C4-2B (cell line): ENCODE results near the gene BCORL1.

Source experiments
- H3K27ac ChIP-seq: fragments of 450-650 bp; 2 replicates; pipeline ENCODE4 v1.5.1; 2017
- ZFX ChIP-seq: fragments of 450-650 bp; IDR thresholded peaks from 2 replicates; pipeline ENCODE4 v1.6.1; 2017
- TF ChIP-seq, protein P1 (sequence below): fragments of 450-650 bp; conservative IDR thresholded peaks from 2 replicates; pipeline ENCODE4 v1.5.1; 2017; ENCODE audit warnings: mild to moderate bottlenecking

The BCORL1 gene

DNA sequence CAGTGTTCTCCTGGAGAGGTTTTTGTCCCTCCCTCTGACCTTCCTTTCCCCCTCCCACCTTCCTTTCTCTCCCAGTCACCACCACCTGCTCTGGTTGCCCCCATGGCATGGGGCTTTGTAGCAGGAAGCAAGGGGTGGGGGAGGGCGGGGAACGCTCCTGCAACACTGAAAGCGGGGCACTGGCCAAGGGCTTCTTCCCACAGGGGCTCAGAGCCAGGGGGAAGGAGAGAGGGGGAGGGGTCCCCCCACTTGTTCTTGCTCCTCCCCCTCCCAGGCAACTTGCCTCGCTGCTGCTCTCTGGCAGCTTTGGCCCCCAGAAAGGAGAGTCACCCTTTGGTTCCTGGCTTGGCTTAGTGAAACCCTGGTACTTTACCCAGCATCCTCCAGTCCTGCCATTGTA is 48.4 kb downstream of the BCORL1 start:
- no peak overlapping the region for H3K27ac ChIP-seq
- TF ChIP-seq, protein P1, sequence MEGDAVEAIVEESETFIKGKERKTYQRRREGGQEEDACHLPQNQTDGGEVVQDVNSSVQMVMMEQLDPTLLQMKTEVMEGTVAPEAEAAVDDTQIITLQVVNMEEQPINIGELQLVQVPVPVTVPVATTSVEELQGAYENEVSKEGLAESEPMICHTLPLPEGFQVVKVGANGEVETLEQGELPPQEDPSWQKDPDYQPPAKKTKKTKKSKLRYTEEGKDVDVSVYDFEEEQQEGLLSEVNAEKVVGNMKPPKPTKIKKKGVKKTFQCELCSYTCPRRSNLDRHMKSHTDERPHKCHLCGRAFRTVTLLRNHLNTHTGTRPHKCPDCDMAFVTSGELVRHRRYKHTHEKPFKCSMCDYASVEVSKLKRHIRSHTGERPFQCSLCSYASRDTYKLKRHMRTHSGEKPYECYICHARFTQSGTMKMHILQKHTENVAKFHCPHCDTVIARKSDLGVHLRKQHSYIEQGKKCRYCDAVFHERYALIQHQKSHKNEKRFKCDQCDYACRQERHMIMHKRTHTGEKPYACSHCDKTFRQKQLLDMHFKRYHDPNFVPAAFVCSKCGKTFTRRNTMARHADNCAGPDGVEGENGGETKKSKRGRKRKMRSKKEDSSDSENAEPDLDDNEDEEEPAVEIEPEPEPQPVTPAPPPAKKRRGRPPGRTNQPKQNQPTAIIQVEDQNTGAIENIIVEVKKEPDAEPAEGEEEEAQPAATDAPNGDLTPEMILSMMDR = no peak
- no peak for TF ChIP-seq ZFX

DNA sequence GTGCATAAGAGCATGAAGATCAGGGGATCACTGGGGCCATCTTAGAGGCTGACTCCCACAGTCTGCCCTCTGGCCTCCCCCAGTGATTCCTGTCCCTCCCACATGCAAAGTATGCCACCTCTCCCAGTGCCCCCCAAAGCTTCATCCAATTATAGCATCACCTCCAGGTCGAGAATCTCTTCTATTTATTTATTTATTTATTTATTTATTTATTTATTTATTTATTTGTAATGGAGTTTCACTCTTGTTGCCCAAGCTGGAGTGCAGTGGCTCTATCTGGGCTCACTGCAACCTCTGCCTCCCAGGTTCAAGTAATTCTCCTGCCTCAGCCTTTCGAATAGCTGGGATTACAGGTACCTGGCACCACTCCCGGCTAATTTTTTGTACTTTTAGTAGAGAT is 50.1 kb downstream of the BCORL1 start:
- H3K27ac ChIP-seq = no peak overlapping the region
- TF ChIP-seq, protein P1 = no peak
- TF ChIP-seq ZFX = no peak

DNA sequence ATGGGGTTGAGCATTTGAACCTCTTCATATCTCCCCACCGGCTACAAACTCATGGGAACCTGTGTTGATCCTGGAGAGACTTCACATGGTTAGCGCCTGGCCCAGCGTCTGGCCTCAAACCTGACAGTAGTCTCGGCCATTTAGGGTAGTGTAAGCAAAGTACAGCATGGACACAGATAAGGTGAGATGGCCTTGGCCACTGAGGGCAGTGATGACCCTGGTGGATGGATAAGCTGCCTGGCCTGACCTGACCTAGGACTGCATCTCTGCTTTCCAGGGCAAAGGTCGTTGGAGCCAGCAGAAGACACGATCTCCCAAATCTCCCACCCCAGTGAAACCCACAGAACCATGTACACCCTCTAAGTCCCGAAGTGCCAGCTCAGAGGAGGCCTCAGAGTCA is 51.7 kb downstream of the BCORL1 start:
- TF ChIP-seq, protein P1 = no peak
- TF ChIP-seq ZFX = no peak
- no peak overlapping the region for H3K27ac ChIP-seq

DNA sequence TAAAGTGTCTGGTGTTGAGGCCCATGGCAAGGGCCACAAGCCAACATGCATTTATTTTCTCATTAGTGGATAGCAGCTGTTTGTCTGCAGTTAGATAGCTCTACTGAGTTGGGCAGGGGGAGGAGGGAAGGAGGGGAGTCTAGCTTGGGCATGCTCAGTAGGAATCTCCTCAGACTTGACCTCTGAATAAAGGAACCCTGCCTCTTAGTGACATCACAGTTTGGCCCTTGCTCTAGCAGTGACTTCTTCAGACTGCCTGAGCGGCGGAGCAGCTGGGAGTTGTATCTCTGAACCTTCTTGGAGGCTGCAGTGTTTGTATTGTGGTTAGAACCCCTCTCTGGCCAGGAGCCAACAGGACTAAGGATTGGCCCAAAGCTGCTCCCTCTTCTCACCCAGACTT is 57.4 kb downstream of the BCORL1 start:
- H3K27ac ChIP-seq = no peak overlapping the region
- no peak for TF ChIP-seq ZFX
- TF ChIP-seq, protein P1 = no peak

DNA sequence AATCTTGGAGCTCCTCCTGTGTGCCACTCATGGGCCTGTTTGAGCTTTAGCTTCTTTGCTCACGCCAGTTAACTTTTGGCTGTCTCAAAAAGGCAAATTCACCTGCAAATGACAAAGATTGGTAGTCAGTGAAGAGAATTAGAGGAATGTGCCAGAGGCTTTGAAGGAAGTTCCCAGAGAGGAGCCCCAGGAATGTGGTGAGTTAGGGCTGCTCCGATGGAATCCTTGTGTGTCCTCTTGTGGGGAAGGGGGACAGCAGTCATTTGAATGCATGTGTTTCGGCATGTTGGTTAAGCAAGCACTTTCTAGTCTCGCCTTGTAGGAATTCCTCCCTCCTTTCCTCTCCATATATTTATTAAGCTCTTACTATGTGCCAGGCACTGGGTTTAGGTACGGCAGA is 65.0 kb downstream of the BCORL1 start:
- TF ChIP-seq, protein P1 = no peak
- TF ChIP-seq ZFX = no peak
- H3K27ac ChIP-seq = no peak overlapping the region

DNA sequence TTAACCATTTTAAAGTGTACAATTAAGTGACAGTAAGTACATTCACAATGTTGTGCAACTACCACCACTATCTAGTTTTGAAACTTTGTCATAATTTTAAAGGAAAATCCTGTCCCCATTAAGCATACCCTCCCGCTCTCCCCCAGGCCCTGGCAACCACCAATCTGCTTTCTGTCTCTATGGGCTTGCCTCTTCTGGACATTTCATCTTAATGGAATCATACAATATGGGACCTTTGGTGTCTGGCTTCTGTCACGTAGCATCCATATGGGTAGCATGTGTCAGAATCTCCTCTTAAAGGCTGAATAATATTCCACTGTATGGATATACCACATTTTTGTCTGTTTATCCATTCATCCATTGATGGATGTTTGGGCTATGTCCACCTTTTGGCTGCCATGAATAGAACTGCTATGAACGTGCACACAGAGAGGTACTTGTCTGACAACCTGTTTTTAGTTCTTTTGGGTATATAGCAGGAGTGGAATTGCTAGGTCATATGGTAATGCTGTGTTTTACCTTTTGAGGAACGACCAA is 66.3 kb downstream of the BCORL1 start:
- TF ChIP-seq ZFX = no peak
- TF ChIP-seq, protein P1 = no peak
- H3K27ac ChIP-seq = no peak overlapping the region

DNA sequence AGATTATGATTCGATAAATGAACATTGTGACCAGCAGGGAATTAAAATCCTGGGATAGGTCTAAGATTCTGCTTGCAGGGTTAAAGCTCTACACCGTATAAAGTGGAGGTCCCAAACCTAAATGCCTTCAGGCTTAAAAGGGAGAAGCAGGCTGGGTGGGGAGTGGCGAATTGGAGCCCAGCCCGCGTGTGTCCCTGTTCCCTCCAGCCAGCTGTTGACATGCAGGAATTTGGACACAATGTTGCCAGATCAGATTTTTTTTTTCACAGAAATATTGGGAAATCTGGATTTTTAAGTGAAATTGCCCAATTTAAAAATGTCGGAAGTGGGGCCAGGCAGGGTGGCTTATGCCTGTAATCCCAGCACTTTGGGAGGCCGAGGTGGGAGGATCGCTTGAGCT is 67.4 kb downstream of the BCORL1 start:
- TF ChIP-seq, protein P1 = no peak
- no peak for TF ChIP-seq ZFX
- H3K27ac ChIP-seq = no peak overlapping the region
